Measurements from ENCODE around the gene MRGPRX3.
"Not testable (repeated sequence)": the region's sequence is repeated elsewhere in the genome, so short reads cannot be mapped to it uniquely, and the experiment has no call there.

MRGPRX3 gene

GRCh38 chr11:18132341-18132740, at the start of gene MRGPRX3:
MRGPRX3 (plus strand) TSS chr11:18132571; CDS start chr11:18137203, 4,632 bp downstream.
- DNase-seq (ENCODE audit: low read depth in 1 of 2, low spot score in 1 of 2) = no peak

- DNase-seq (ENCODE audit: low read depth in 1 of 2, low spot score in 1 of 2) = no peak
These were observed 44.0 kb upstream of the MRGPRX3 start for GRCh38 chr11:18088366-18088765.

GRCh38 chr11:18088966-18089365, 43.4 kb upstream of the MRGPRX3 start:
- DNase-seq (ENCODE audit: low read depth in 1 of 2, low spot score in 1 of 2) = no peak

- no peak for DNase-seq (ENCODE audit: low read depth in 1 of 2, low spot score in 1 of 2)
These were observed 40.6 kb upstream of the MRGPRX3 start for GRCh38 chr11:18091731-18092130.

- no peak for DNase-seq (ENCODE audit: low read depth in 1 of 2, low spot score in 1 of 2)
These were observed 38.4 kb upstream of the MRGPRX3 start for GRCh38 chr11:18093959-18094358.

- DNase-seq (ENCODE audit: low read depth in 1 of 2, low spot score in 1 of 2) = no peak
These were observed 31.3 kb upstream of the MRGPRX3 start for GRCh38 chr11:18100926-18101656.

- no peak for DNase-seq (ENCODE audit: low read depth in 1 of 2, low spot score in 1 of 2)
These were observed 27.1 kb upstream of the MRGPRX3 start for GRCh38 chr11:18105086-18105801.

- DNase-seq (ENCODE audit: low read depth in 1 of 2, low spot score in 1 of 2) = peak; percentile 76 to 84
These were observed 26.4 kb upstream of the MRGPRX3 start, which contains the start of gene SAAL1 for GRCh38 chr11:18105802-18106574. SAAL1 (minus strand) TSS chr11:18106082; CDS start chr11:18106041, 41 bp downstream.

GRCh38 chr11:18106688-18107087, 25.7 kb upstream of the MRGPRX3 start:
- DNase-seq (ENCODE audit: low read depth in 1 of 2, low spot score in 1 of 2) = no peak

- no peak for DNase-seq (ENCODE audit: low read depth in 1 of 2, low spot score in 1 of 2)
These were observed 24.1 kb upstream of the MRGPRX3 start for GRCh38 chr11:18108254-18108653.

GRCh38 chr11:18111005-18111404, 21.4 kb upstream of the MRGPRX3 start:
- no peak for DNase-seq (ENCODE audit: low read depth in 1 of 2, low spot score in 1 of 2)

GRCh38 chr11:18115360-18116127, 16.8 kb upstream of the MRGPRX3 start:
- DNase-seq (ENCODE audit: low read depth in 1 of 2, low spot score in 1 of 2) = peak; percentile 29 to 30

GRCh38 chr11:18121331-18121828, 11.0 kb upstream of the MRGPRX3 start:
- DNase-seq (ENCODE audit: low read depth in 1 of 2, low spot score in 1 of 2) = not testable (repeated sequence)

GRCh38 chr11:18131115-18131514, 1.3 kb upstream of the MRGPRX3 start:
- DNase-seq (ENCODE audit: low read depth in 1 of 2, low spot score in 1 of 2) = not testable (repeated sequence)

GRCh38 chr11:18135308-18135707, 2.9 kb downstream of the MRGPRX3 start:
- no peak for DNase-seq (ENCODE audit: low read depth in 1 of 2, low spot score in 1 of 2)

GRCh38 chr11:18137186-18137800, 4.9 kb downstream of the MRGPRX3 start:
- no peak for DNase-seq (ENCODE audit: low read depth in 1 of 2, low spot score in 1 of 2)

GRCh38 chr11:18140145-18140544, 7.8 kb downstream of the MRGPRX3 start:
- DNase-seq (ENCODE audit: low read depth in 1 of 2, low spot score in 1 of 2) = no peak

- no peak for DNase-seq (ENCODE audit: low read depth in 1 of 2, low spot score in 1 of 2)
These were observed 11.9 kb downstream of the MRGPRX3 start for GRCh38 chr11:18144243-18144642.

GRCh38 chr11:18145025-18145424, 12.7 kb downstream of the MRGPRX3 start:
- no peak for DNase-seq (ENCODE audit: low read depth in 1 of 2, low spot score in 1 of 2)

- no peak for DNase-seq (ENCODE audit: low read depth in 1 of 2, low spot score in 1 of 2)
These were observed 13.5 kb downstream of the MRGPRX3 start for GRCh38 chr11:18145837-18146236.
